HG03342 (cell line): ENCODE measurements around the gene ABCG4.
A peak's percentile ranks its signal among the peaks of the same experiment; 100 is the strongest.

Experiments used
- ATAC-seq: cut with Tn5 transposase; IDR thresholded peaks from one replicate; pipeline ENCODE4 v1.9.1; 2021; ENCODE audit warnings: mild to moderate bottlenecking, moderate library complexity; ENCODE audit not compliant: unreplicated experiment

The ABCG4 gene

GRCh38 chr11:119205080-119205479 lies 56.2 kb downstream of the ABCG4 start:
- no peak for ATAC-seq

GRCh38 chr11:119205574-119206510 lies 57.0 kb downstream of the ABCG4 start, which contains the start of gene CBL:
CBL (plus strand) TSS chr11:119206339; CDS start chr11:119206418, 79 bp downstream.
- ATAC-seq, result peak; percentile 75

DNA sequence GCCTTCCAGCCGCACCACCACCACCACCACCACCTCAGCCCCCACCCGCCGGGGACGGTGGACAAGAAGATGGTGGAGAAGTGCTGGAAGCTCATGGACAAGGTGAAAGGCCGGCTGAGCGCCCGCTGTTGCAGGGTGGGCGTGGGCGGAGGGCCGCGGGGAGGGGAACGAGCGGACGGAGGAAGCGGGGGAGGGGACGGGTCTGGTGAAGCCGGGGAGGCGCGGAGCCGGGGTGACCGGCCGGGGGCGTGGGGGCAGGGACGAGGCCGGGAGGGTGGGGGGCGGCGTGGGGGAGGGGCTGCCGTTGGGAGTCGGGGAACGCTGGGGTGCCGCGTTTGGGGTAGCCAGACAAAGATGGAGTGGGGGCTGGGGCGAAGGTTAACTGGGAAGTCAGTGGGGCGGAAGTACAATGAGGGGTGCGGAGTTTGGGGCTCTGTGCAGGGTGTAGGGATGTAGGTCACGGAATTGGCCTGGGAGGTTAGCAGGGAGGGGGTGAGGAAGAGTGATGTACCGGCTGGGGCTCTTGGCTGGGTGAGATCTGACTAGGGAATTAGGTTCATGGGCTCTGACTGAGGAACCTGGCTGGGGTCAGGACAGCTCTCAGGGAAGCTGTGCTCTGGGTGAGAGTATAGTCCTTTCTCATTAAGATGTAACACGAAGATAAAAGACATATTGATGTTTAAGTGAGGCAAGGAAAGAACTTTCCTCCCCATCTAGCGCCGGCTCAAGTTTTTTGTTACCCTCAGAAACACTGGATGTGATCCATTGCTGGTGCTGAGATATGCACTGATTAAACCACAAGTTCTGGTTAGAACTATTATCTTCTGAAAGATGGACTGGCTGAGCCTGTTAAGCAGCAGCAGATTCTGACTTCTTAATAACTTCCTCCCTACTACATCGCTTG lies 57.9 kb downstream of the ABCG4 start:
- peak; percentile 19 for ATAC-seq

DNA sequence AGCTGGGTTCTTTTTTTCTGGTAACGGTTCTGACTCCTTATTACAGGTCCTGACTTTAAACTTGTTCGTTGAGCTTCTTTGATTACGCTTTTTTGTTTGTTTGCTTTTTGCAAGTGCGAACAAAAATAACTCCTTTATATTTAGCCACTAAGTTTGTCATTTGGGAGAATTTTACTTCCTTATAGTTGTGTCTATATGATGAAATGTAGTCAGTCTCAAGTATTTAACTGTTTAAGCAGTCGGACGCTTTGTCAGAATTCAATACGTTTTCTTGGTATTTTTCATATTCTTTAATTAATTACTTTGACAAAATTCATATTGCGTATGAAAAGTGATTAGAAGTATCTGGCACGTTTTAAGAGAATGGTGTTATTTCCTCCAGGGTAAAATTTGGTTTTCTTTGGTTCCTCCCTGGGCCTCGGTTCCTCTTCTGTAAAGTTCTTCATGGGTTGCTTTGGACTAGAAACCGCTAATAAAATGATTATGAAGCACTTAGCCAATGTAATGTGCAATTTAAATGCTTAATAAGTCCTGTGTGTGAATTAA lies 58.6 kb downstream of the ABCG4 start:
- ATAC-seq, result no peak

DNA sequence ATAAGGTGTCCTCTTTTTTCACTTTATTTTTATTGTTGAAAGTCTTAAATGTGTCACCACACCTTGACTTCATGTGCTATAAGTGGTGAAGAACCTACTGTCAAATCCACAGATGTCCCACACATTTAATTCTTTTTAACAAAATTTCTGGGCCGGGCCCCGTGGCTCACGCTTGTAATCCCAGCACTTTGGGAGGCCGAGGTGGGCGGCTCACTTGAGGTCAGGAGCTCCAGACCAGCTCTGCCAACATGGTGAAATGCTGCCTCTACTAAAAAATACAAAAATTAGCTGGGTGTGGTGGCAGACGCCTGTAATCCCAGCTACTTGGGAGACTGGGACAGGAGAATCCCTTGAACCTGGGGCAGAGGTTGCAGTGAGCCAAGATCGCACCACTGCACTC lies 60.3 kb downstream of the ABCG4 start:
- no peak for ATAC-seq

DNA sequence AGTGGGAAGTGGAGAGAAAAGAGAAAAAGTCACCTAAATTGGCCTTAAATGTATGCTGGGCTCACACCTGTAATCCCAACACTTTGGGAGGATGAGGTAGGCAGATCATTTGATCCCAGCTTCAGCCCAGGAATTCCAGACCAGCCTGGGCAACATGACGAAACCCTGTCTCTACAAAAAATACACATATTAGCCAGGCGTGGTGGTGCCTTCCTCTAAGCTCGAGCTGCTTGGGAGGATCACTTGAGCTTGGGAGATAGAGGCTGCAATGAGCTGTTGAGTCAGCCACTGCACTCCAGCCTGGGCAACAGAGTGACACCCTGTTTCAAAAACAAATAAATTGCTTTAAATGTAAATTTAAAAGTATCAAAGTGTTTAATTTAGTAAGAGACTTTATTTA lies 61.2 kb downstream of the ABCG4 start:
- no peak for ATAC-seq
